ENCODE results near the gene U2AF1L4. TPM values are rescaled to one million over a fixed set of nuclear protein-coding genes. Genes with fewer than 3 reads are reported as not detected.

The U2AF1L4 gene
- total and polyA plus RNA-seq, 4 donors, result 13.0 to 25.5 (median 17.8) TPM

DNA sequence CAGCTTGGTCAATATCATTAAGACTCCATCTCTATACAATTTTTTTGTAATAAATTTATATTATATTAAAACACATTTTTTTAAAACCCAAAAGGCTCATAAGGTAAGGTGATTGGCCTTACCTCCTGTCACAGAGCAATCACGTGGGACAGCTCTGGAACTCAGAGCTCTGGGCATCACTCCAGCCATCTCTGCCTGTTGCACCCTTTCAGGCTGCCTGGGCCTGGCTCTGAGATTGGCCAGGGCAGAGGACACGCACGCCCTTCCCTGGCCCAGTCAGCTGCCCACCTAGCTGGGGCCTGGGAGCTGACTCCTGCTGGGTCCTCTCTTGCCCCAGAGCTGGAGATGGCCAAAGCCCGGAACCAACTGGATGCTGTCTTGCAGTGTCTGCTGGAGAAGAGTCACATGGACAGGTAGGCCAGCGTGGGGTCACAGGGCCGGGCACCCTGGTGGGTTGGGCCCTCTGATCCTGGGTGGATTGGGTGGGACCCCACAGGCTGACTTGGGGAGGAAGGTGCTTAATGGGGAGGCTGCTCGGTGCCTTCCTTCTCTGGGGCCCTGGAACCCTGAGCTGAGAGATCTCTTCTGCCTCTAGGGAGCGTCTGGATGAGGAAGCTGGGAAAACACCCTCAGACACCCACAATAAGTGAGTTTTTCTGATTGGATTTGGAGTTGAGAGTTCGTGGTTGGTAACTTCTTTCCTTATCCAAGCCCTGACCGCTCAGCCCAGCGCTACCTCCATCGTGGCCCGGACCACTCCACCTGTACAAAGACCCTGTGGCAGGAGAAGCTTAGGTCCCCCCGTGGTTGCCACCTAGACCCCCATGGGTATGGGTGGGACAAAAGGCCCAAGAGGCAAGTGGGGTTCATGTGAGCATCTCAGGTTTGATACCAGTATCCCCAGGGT lies 6.9 kb upstream of the U2AF1L4 start:
- peaks cover 0 to 4% (median 0%) of the 10 kb centered on the region in 3 donors for H3K27me3 ChIP-seq (ENCODE audit: control insufficient read depth in 3 of 3, insufficient read depth in 3 of 3, low read length in 2 of 3)
- peaks cover 0 to 30% (median 12%) of the 10 kb centered on the region in 5 donors for H3K4me1 ChIP-seq (ENCODE audit: control insufficient read depth in 5 of 5, insufficient read depth in 5 of 5, low read length in 5 of 5)
- 91 to 94% methylated on average over 14 of the region's 14 CpGs for WGBS, 2 donors
- DNase-seq, result no peak
- peaks cover 0 to 26% (median 12%) of the 10 kb centered on the region in 4 donors for H3K36me3 ChIP-seq (ENCODE audit: control insufficient read depth in 4 of 4, insufficient read depth in 4 of 4, low read length in 4 of 4)
- no peak for ATAC-seq (ENCODE audit: insufficient read depth, low FRiP score)
- H3K9ac ChIP-seq (ENCODE audit: insufficient read depth in 1 of 2, low read length in 2 of 2), result no peak overlapping the region
- H3K9me3 ChIP-seq (ENCODE audit: control insufficient read depth in 4 of 4, insufficient read depth in 3 of 4, low read length in 3 of 4), result peaks cover 0 to 1% (median 0%) of the 10 kb centered on the region in 4 donors
- no peak for TF ChIP-seq CTCF (IDR thresholded peaks at IDR 0.05; ENCODE audit: control extremely low read depth, extremely low read depth)
- H3K27ac ChIP-seq (ENCODE audit: low read depth in 1 of 2, low read length in 1 of 2), result peak overlapping the region in 1 of 2 donors; percentile 32
- no peak overlapping the region for H3K4me3 ChIP-seq

- Histone ChIP-seq H3K27me3 (ENCODE audit: control insufficient read depth in 3 of 3, insufficient read depth in 3 of 3, low read length in 2 of 3) (peaks cover 0 to 3% (median 0%) of the 10 kb centered on the region in 3 donors), H3K9me3 (ENCODE audit: control insufficient read depth in 4 of 4, insufficient read depth in 3 of 4, low read length in 3 of 4) (peaks cover 0 to 1% (median 0%) of the 10 kb centered on the region in 4 donors), H3K4me1 (ENCODE audit: control insufficient read depth in 5 of 5, insufficient read depth in 5 of 5, low read length in 5 of 5) (peaks cover 0 to 23% (median 8%) of the 10 kb centered on the region in 5 donors), H3K4me3 (no peak overlapping the region), H3K9ac (ENCODE audit: insufficient read depth in 1 of 2, low read length in 2 of 2) (no peak overlapping the region), H3K27ac (ENCODE audit: low read depth in 1 of 2, low read length in 1 of 2) (no peak overlapping the region), H3K36me3 (ENCODE audit: control insufficient read depth in 4 of 4, insufficient read depth in 4 of 4, low read length in 4 of 4) (peaks cover 0 to 26% (median 12%) of the 10 kb centered on the region in 4 donors)
- WGBS, 2 donors, result 82 to 90% methylated on average over 5 of the region's 5 CpGs
- no peak for ATAC-seq (ENCODE audit: insufficient read depth, low FRiP score)
- no peak for DNase-seq
- TF ChIP-seq CTCF (IDR thresholded peaks at IDR 0.05; ENCODE audit: control extremely low read depth, extremely low read depth), result no peak
Observed at GRCh38 chr19:35750167-35750566, 4.9 kb upstream of the U2AF1L4 start.

GRCh38 chr19:35748106-35749020 lies 3.1 kb upstream of the U2AF1L4 start, which contains the start of gene LIN37:
LIN37 (plus strand) TSS chr19:35748576; CDS start chr19:35748725, 149 bp downstream.
- TF ChIP-seq CTCF (IDR thresholded peaks at IDR 0.05; ENCODE audit: control extremely low read depth, extremely low read depth), result no peak
- Histone ChIP-seq H3K27ac (ENCODE audit: low read depth in 1 of 2, low read length in 1 of 2) (peak within 1 kb of the TSS; percentile 42 to 63), H3K36me3 (ENCODE audit: control insufficient read depth in 4 of 4, insufficient read depth in 4 of 4, low read length in 4 of 4) (peaks cover 0 to 16% (median 8%) of the 10 kb centered on the region in 4 donors), H3K9me3 (ENCODE audit: control insufficient read depth in 4 of 4, insufficient read depth in 3 of 4, low read length in 3 of 4) (peaks cover 0 to 1% (median 0%) of the 10 kb centered on the region in 4 donors), H3K9ac (ENCODE audit: insufficient read depth in 1 of 2, low read length in 2 of 2) (peak within 1 kb of the TSS; percentile 58 to 84), H3K27me3 (ENCODE audit: control insufficient read depth in 3 of 3, insufficient read depth in 3 of 3, low read length in 2 of 3) (no peaks in the 10 kb centered on the region), H3K4me3 (peak within 1 kb of the TSS; percentile 81), H3K4me1 (ENCODE audit: control insufficient read depth in 5 of 5, insufficient read depth in 5 of 5, low read length in 5 of 5) (peaks cover 0 to 29% (median 12%) of the 10 kb centered on the region in 5 donors)
- 1% methylated on average over 45 of the region's 45 CpGs for WGBS, 2 donors
- DNase-seq (peak; percentile 99 to 100 (median 100)), ATAC-seq (ENCODE audit: insufficient read depth, low FRiP score) (peak; percentile 88)
